A549 (cell line): Measurements from ENCODE around the gene KCNQ1OT1. TPM values are rescaled to one million over a fixed set of nuclear protein-coding genes. Genes with fewer than 3 reads are reported as not detected.

Experiments
- ATAC-seq, 2 experiments: fragments of 200-7000 bp in 1 of 2; fragments of >200 bp in 1 of 2; cut with Nextera tagmentation in 1 of 2; cut with Tn5 transposase in 1 of 2; 3 replicates each; pipeline versions ENCODE4 v1.8.0 to v1.9.1; 2018 to 2020; ENCODE audit warnings: mild to moderate bottlenecking in 1 of 2, moderate library complexity in 1 of 2
- CTCF ChIA-PET: fragments of 300-600 bp; sonication (Branson Sonifier 250); formaldehyde crosslinking; extraction: SDS; loops from one replicate; lab custom pipeline; 2021; ENCODE audit warnings: antibody characterized with exemption, inconsistent platforms; lab: Yijun Ruan, JAX
- POLR2A ChIA-PET: fragments of 350-600 bp; formaldehyde crosslinking; extraction: SDS; loops from one replicate; lab custom pipeline; 2021; ENCODE audit warnings: antibody characterized with exemption, inconsistent platforms; lab: Yijun Ruan, JAX
- DNase-seq, 2 experiments: peaks; one replicate each; pipeline versions ENCODE4 v3.0.0 to v3.0.0-alpha.2; 2011 to 2016; ENCODE audit warnings: low read depth in 1 of 2, low spot score in 1 of 2
- FAIRE-seq: peaks from 2 replicates; lab custom pipeline; 2011; peaks lifted over from hg19 to GRCh38; lab: Jason Lieb, UNC
- H3K27ac ChIP-seq, 2 experiments: fragments of >200 bp; sonication (Bioruptor Twin); formaldehyde crosslinking; 3 replicates each; pipeline ENCODE4 v1.5.1; 2016 to 2017
- H3K4me1 ChIP-seq: fragments of >200 bp; sonication (Bioruptor Twin); formaldehyde crosslinking; 3 replicates; pipeline ENCODE4 v1.6.1; 2016
- H3K4me2 ChIP-seq: fragments of >200 bp; sonication (Bioruptor Twin); formaldehyde crosslinking; 3 replicates; pipeline ENCODE4 v1.6.1; 2016
- H3K4me3 ChIP-seq: fragments of >200 bp; sonication (Bioruptor Twin); formaldehyde crosslinking; 3 replicates; pipeline ENCODE4 v1.5.1; 2016
- H3K9me3 ChIP-seq: fragments of >200 bp; sonication (Bioruptor Twin); formaldehyde crosslinking; 3 replicates; pipeline ENCODE4 v1.6.1; 2016
- CHD2 ChIP-seq: fragments of 150-350 bp; IDR thresholded peaks from 2 replicates; pipeline ENCODE4 v1.6.1; 2014; ENCODE audit warnings: low read length; ENCODE audit not compliant: partially characterized antibody
- CTCF ChIP-seq: fragments of >200 bp; sonication (Bioruptor Twin); formaldehyde crosslinking; IDR thresholded peaks from 3 replicates; pipeline ENCODE4 v1.5.1; 2016
- EHMT2 ChIP-seq: fragments of 200-600 bp; sonication (generic); IDR thresholded peaks from 2 replicates; pipeline ENCODE4 v1.6.1; 2016; ENCODE audit warnings: antibody characterized with exemption, low read depth, mild to moderate bottlenecking, moderate library complexity
- FOSB ChIP-seq: fragments of 250-450 bp; sonication (Bioruptor Pico); IDR thresholded peaks from 2 replicates; pipeline ENCODE4 v1.5.0; 2020; ENCODE audit warnings: mild to moderate bottlenecking, moderate library complexity
- FOXS1 ChIP-seq: fragments of 250-450 bp; sonication (Bioruptor Pico); IDR thresholded peaks from 2 replicates; pipeline ENCODE4 v1.5.0; 2020; ENCODE audit warnings: mild to moderate bottlenecking, moderate library complexity
- HDAC2 ChIP-seq: fragments of 200-600 bp; sonication (generic); IDR thresholded peaks from 2 replicates; pipeline ENCODE4 v1.6.1; 2016
- HEYL ChIP-seq: fragments of 250-450 bp; sonication (Bioruptor Pico); IDR thresholded peaks from 2 replicates; pipeline ENCODE4 v1.8.0; 2021; ENCODE audit warnings: mild to moderate bottlenecking, moderate library complexity
- HMGXB4 ChIP-seq: fragments of 250-450 bp; sonication (Bioruptor Pico); IDR thresholded peaks from 2 replicates; pipeline ENCODE4 v1.5.0; 2021; ENCODE audit warnings: mild to moderate bottlenecking, moderate library complexity, borderline replicate concordance
- HOXA7 ChIP-seq: fragments of 250-450 bp; sonication (Bioruptor Pico); IDR thresholded peaks from 2 replicates; pipeline ENCODE4 v1.5.0; 2020; ENCODE audit warnings: mild to moderate bottlenecking, moderate library complexity
- HOXB13 ChIP-seq: fragments of 250-450 bp; sonication (Bioruptor Pico); IDR thresholded peaks from 2 replicates; pipeline ENCODE4 v1.5.0; 2020; ENCODE audit warnings: low read depth, mild to moderate bottlenecking, moderate library complexity
- JUN ChIP-seq, 2 experiments: fragments of >200 bp; sonication (Bioruptor Twin); formaldehyde crosslinking; IDR thresholded peaks; 2 replicates in 1 of 2; 3 replicates in 1 of 2; pipeline ENCODE4 v1.6.1; 2016 to 2017
- MAX ChIP-seq: IDR thresholded peaks from 2 replicates; pipeline ENCODE4 v1.6.1; 2012
- MAZ ChIP-seq: fragments of 150-350 bp; IDR thresholded peaks from 2 replicates; pipeline ENCODE4 v1.6.1; 2014; ENCODE audit warnings: antibody characterized with exemption, low read depth, low read length, borderline replicate concordance
- MYC ChIP-seq: IDR thresholded peaks from 2 replicates; pipeline ENCODE4 v1.6.1; 2012; ENCODE audit warnings: mild to moderate bottlenecking, inconsistent platforms, low read length, improper control_type of control experiment, borderline replicate concordance
- NPAS2 ChIP-seq: fragments of 250-450 bp; sonication (Bioruptor Pico); IDR thresholded peaks from 2 replicates; pipeline ENCODE4 v1.8.0; 2022; ENCODE audit warnings: mild to moderate bottlenecking, moderate library complexity, borderline replicate concordance
- POLR2A ChIP-seq: IDR thresholded peaks from 2 replicates; pipeline ENCODE4 v1.6.1; 2012; ENCODE audit warnings: mild to moderate bottlenecking, low read length
- POLR2AphosphoS2 ChIP-seq: conservative IDR thresholded peaks from 2 replicates; pipeline ENCODE4 v1.6.1; 2012; ENCODE audit warnings: low read length, improper control_type of control experiment, inconsistent platforms
- RAD21 ChIP-seq, 2 experiments: fragments of >200 bp in 1 of 2; sonication (Bioruptor Twin) in 1 of 2; formaldehyde crosslinking in 1 of 2; IDR thresholded peaks in 1 of 2; conservative IDR thresholded peaks in 1 of 2; 2 replicates in 1 of 2; 3 replicates in 1 of 2; pipeline ENCODE4 v1.6.1; 2012 to 2018; ENCODE audit warnings: inconsistent platforms in 1 of 2
- SMC3 ChIP-seq: fragments of >200 bp; sonication (Bioruptor Twin); formaldehyde crosslinking; IDR thresholded peaks from 3 replicates; pipeline ENCODE4 v1.6.1; 2018; ENCODE audit warnings: inconsistent platforms
- SREBF2 ChIP-seq: fragments of 450-650 bp; IDR thresholded peaks from 2 replicates; pipeline ENCODE4 v1.6.1; 2014; ENCODE audit warnings: mild to moderate bottlenecking, moderate library complexity
- TFCP2L1 ChIP-seq: fragments of 250-450 bp; sonication (Bioruptor Pico); IDR thresholded peaks from 2 replicates; pipeline ENCODE4 v1.5.0; 2021; ENCODE audit warnings: mild to moderate bottlenecking
- TP53 ChIP-seq: fragments of 250-450 bp; sonication (Bioruptor Pico); IDR thresholded peaks from 2 replicates; pipeline ENCODE4 v1.5.0; 2021; ENCODE audit warnings: mild to moderate bottlenecking, moderate library complexity
- ZFP36 ChIP-seq: fragments of 450-650 bp; IDR thresholded peaks from 2 replicates; pipeline ENCODE4 v1.6.1; 2014; ENCODE audit warnings: borderline replicate concordance; ENCODE audit not compliant: partially characterized antibody
- ZNF302 ChIP-seq: fragments of 250-450 bp; sonication (Bioruptor Pico); IDR thresholded peaks from 2 replicates; pipeline ENCODE4 v1.9.0; 2021; ENCODE audit warnings: inconsistent platforms, mild to moderate bottlenecking, moderate library complexity
- WGBS: methylation state at CpG from one replicate; pipeline ENCODE4 v1.1.6; 2017; ENCODE audit errors: missing lambda C conversion rate; 5-methylcytosine and 5-hydroxymethylcytosine counted together
- polyA plus RNA-seq, 4 experiments: library from polyadenylated mRNA; depleted of rRNA in 3 of 4; stranded (reverse); fragments of >200 nt; fragmentation: RNase III in 1 of 4; extraction: RNeasy Plus Mini Kit Qiagen cat#74134 plus additional on column Dnase treatment in 1 of 4; gene quantifications; 2 replicates in 3 of 4; 3 replicates in 1 of 4; pipeline ENCODE4 v1.2.3, GENCODE V29; 2011 to 2017

KCNQ1OT1 gene
- polyA plus RNA-seq, 2 of the 4 experiments (the other 2 are of a cell fraction), result 0.03 to 0.13 TPM

DNA sequence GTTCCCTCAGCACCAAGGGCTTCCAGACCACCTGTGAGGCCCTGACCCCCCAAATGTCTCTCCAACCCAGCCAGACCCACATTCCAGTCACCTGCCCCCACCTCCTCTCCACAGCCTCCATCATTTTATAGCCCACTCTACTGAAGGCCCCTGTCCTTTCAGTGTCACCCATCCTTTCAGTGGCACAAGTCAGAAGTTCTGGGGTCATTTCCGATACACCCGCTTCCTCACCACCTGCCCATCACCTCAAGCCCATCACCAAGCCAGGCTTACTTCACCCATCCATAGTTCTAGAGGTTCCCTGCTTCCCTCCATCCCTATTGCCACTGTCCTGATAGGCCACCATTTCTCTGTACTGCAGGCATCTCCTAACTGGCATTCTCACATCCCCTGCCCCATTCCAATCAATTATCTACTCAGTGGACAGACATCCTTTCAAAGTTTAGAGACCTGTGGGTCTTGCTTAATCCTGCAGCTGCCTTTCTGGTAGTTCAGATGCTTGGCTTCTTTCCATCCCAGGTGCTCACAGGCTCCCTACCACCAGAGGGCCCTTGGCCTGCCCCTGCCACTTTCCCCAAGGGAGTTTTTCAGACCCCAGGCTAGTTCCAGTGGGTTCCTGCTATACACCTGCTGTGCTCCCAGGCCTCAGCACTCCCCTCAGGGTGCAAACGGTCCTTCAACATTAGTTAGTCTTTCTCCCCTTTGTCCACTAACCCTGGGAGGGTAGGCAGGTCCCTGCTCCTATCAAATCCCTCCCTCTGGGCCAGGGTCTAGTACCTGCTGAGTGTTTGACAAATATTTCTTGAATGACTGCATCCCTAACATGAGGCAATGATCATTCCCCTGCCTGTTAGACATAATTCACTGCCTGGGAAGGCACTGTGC lies 7.6 kb downstream of the KCNQ1OT1 start:
- Histone ChIP-seq H3K4me3 (no peak overlapping the region), H3K4me1 (no peaks in the 10 kb centered on the region), H3K9me3 (no peaks in the 10 kb centered on the region), H3K4me2 (no peak overlapping the region), H3K27ac (no peak overlapping the region)
- WGBS, result 83% methylated on average over 3 of the region's 3 CpGs
- DNase-seq (no peak), ATAC-seq (peak; percentile 18 to 45; a peak in 2 of 6 replicates), FAIRE-seq (no peak)
- ChIA-PET POLR2A (no interaction called here), CTCF (interaction anchor here (0.9 to 2.0 kb wide), 6 partner anchors 9 to 199 kb away, joined by 3 to 6 read pairs (median 4); no protein-coding TSS in a partner anchor)
- TF ChIP-seq FOXS1 (CRISPR knock-in tag) (no peak), ZNF302 (CRISPR knock-in tag) (no peak), RAD21 (conservative IDR thresholded peaks at IDR 0.05 in 1 of 2, IDR thresholded peaks at IDR 0.05 in 1 of 2) (peak in 1 of 2 experiments; percentile 26; a peak in 2 of 5 replicates), SMC3 (peak; percentile 27; the same call in 1 of the 3 replicates), MAX (no peak), NPAS2 (CRISPR knock-in tag) (no peak), HMGXB4 (CRISPR knock-in tag) (no peak), CHD2 (no peak), POLR2AphosphoS2 (no peak), POLR2A (no peak), HEYL (no peak), CTCF (peak; percentile 24; the same call in 1 of the 3 replicates)

- no peak for DNase-seq
- TF ChIP-seq MYC, result no peak
- TF ChIP-seq HOXB13, result no peak
- no peak for TF ChIP-seq CHD2
- TF ChIP-seq FOSB (CRISPR knock-in tag), result no peak
- TF ChIP-seq MAZ, result no peak
- TF ChIP-seq HOXA7 (CRISPR knock-in tag), result no peak
- TF ChIP-seq JUN (IDR thresholded peaks at IDR 0.05), result no peak
- no peak for TF ChIP-seq TFCP2L1 (CRISPR knock-in tag)
- no peak for TF ChIP-seq HMGXB4 (CRISPR knock-in tag)
- TF ChIP-seq TP53, result no peak
- no peak for TF ChIP-seq ZNF302 (CRISPR knock-in tag)
- no peak for TF ChIP-seq SMC3
- no peak for TF ChIP-seq EHMT2
- no peak for TF ChIP-seq HDAC2
- no peak for TF ChIP-seq ZFP36
- no peak for TF ChIP-seq SREBF2
- no peak overlapping the region for H3K4me2 ChIP-seq
- H3K4me1 ChIP-seq, result no peaks in the 10 kb centered on the region
- H3K9me3 ChIP-seq, result no peaks in the 10 kb centered on the region
- no peak for ATAC-seq
- WGBS, result 78% methylated on average over 3 of the region's 3 CpGs
- H3K27ac ChIP-seq, result no peak overlapping the region
- FAIRE-seq, result no peak
- ChIA-PET CTCF (interaction anchor here (1.2 to 2.0 kb wide), 4 partner anchors 16 to 196 kb away, joined by 3 to 5 read pairs (median 4); no protein-coding TSS in a partner anchor), POLR2A (no interaction called here)
- H3K4me3 ChIP-seq, result no peak overlapping the region
Measured at GRCh38 chr11:2691355-2691761, 8.4 kb downstream of the KCNQ1OT1 start.
